H9 (cell line): Measurements from ENCODE around the gene DTWD1. TPM values are rescaled to one million over a fixed set of nuclear protein-coding genes. Genes with fewer than 3 reads are reported as not detected.

Experiments
- DNase-seq: peaks from one replicate; pipeline ENCODE4 v3.0.0-alpha.2; 2017
- H2AFZ ChIP-seq: one replicate; pipeline ENCODE4 v1.6.1; 2013; ENCODE audit warnings: mild to moderate bottlenecking, low read length, control low read depth, moderate library complexity
- H2AK5ac ChIP-seq: 2 replicates; pipeline ENCODE4 v1.6.1; 2013; ENCODE audit warnings: low read length, control low read depth, mixed read lengths; ENCODE audit not compliant: insufficient read length
- H2BK120ac ChIP-seq: one replicate; pipeline ENCODE4 v1.6.1; 2013; ENCODE audit warnings: low read depth, mild to moderate bottlenecking, low read length, control low read depth, inconsistent platforms; ENCODE audit not compliant: poor library complexity, severe bottlenecking
- H2BK12ac ChIP-seq: 2 replicates; pipeline ENCODE4 v1.6.1; 2013; ENCODE audit warnings: low read length, control low read depth, mixed read lengths, low read depth; ENCODE audit not compliant: insufficient read length
- H2BK15ac ChIP-seq: 2 replicates; pipeline ENCODE4 v1.6.1; 2013; ENCODE audit warnings: low read depth, low read length, control low read depth
- H2BK20ac ChIP-seq: one replicate; pipeline ENCODE4 v1.6.1; 2013; ENCODE audit warnings: low read depth, mild to moderate bottlenecking, low read length, control low read depth, inconsistent platforms; ENCODE audit not compliant: poor library complexity, severe bottlenecking
- H2BK5ac ChIP-seq: 2 replicates; pipeline ENCODE4 v1.6.1; 2013; ENCODE audit warnings: low read length, control low read depth, mixed read lengths; ENCODE audit not compliant: insufficient read length
- H3K14ac ChIP-seq: 2 replicates; pipeline ENCODE4 v1.6.1; 2013; ENCODE audit warnings: low read length, control low read depth; ENCODE audit not compliant: insufficient read depth
- H3K18ac ChIP-seq: 2 replicates; pipeline ENCODE4 v1.6.1; 2013; ENCODE audit warnings: low read depth, mild to moderate bottlenecking, mixed read lengths, low read length, control low read depth; ENCODE audit not compliant: insufficient read length
- H3K23ac ChIP-seq: 2 replicates; pipeline ENCODE4 v1.6.1; 2013; ENCODE audit warnings: low read length, control low read depth, mixed read lengths, low read depth; ENCODE audit not compliant: insufficient read length
- H3K23me2 ChIP-seq: 2 replicates; pipeline ENCODE4 v1.6.1; 2013; ENCODE audit warnings: low read depth, mild to moderate bottlenecking, mixed read lengths, low read length, control low read depth; ENCODE audit not compliant: insufficient read length, poor library complexity, severe bottlenecking
- H3K27ac ChIP-seq: 2 replicates; pipeline ENCODE4 v1.5.1; 2013; ENCODE audit warnings: low read length, control low read depth, mixed read lengths, low read depth; ENCODE audit not compliant: insufficient read length
- H3K27me3 ChIP-seq: 2 replicates; pipeline ENCODE4 v1.6.1; 2013; ENCODE audit warnings: low read length, control low read depth, inconsistent platforms; ENCODE audit not compliant: insufficient read depth
- H3K4ac ChIP-seq: 2 replicates; pipeline ENCODE4 v1.6.1; 2013; ENCODE audit warnings: low read depth, mild to moderate bottlenecking, control low read depth, inconsistent platforms, low read length, moderate library complexity
- H3K4me1 ChIP-seq: 2 replicates; pipeline ENCODE4 v1.6.1; 2013; ENCODE audit warnings: low read length, control low read depth, inconsistent platforms; ENCODE audit not compliant: insufficient read depth
- H3K4me2 ChIP-seq: 2 replicates; pipeline ENCODE4 v1.6.1; 2013; ENCODE audit warnings: low read length, control low read depth, mixed read lengths; ENCODE audit not compliant: insufficient read length, insufficient read depth
- H3K56ac ChIP-seq: 2 replicates; pipeline ENCODE4 v1.6.1; 2013; ENCODE audit warnings: low read depth, mild to moderate bottlenecking, mixed read lengths, low read length, control low read depth; ENCODE audit not compliant: insufficient read length
- H3K79me1 ChIP-seq: 2 replicates; pipeline ENCODE4 v1.6.1; 2013; ENCODE audit warnings: low read depth, mild to moderate bottlenecking, moderate library complexity, low read length, control low read depth, inconsistent platforms; ENCODE audit not compliant: insufficient read depth, poor library complexity, severe bottlenecking
- H3K79me2 ChIP-seq: 2 replicates; pipeline ENCODE4 v1.6.1; 2013; ENCODE audit warnings: low read length, control low read depth, inconsistent platforms; ENCODE audit not compliant: insufficient read depth
- H3K9ac ChIP-seq: 2 replicates; pipeline ENCODE4 v1.6.1; 2013; ENCODE audit warnings: low read length, control low read depth, mixed read lengths; ENCODE audit not compliant: insufficient read length; ENCODE audit errors: extremely low read depth
- H3K9me3 ChIP-seq: one replicate; pipeline ENCODE4 v1.6.1; 2013; ENCODE audit warnings: low read depth, low read length, inconsistent platforms; ENCODE audit not compliant: control insufficient read depth
- H3T11ph ChIP-seq: one replicate; pipeline ENCODE4 v1.6.1; 2013; ENCODE audit warnings: mild to moderate bottlenecking, low read length, control low read depth, inconsistent platforms
- H4K20me1 ChIP-seq: one replicate; pipeline ENCODE4 v1.6.1; 2013; ENCODE audit not compliant: control insufficient read depth, insufficient read length, insufficient read depth
- H4K5ac ChIP-seq: 2 replicates; pipeline ENCODE4 v1.6.1; 2013; ENCODE audit warnings: low read depth, mild to moderate bottlenecking, mixed read lengths, low read length, control low read depth; ENCODE audit not compliant: insufficient read length
- H4K8ac ChIP-seq: replicated peaks from 2 replicates; pipeline ENCODE4 v1.6.1; 2013; ENCODE audit warnings: low read length, control low read depth, mixed read lengths, low read depth; ENCODE audit not compliant: insufficient read length
- H4K91ac ChIP-seq: 2 replicates; pipeline ENCODE4 v1.6.1; 2013; ENCODE audit warnings: low read depth, mild to moderate bottlenecking, moderate library complexity, mixed read lengths, low read length, control low read depth; ENCODE audit not compliant: insufficient read length
- H3K27ac Mint-ChIP-seq, 3 experiments: 2 replicates in 2 of 3; 3 replicates in 1 of 3; pipeline ENCODE4 v1.8.0; 2020 to 2021; ENCODE audit warnings: mixed read lengths in 3 of 3, mild to moderate bottlenecking in 1 of 3, moderate library complexity in 1 of 3
- H3K27me3 Mint-ChIP-seq: 2 replicates; pipeline ENCODE4 v1.8.0; 2021; ENCODE audit warnings: low read depth, mild to moderate bottlenecking, moderate library complexity, mixed read lengths
- H3K36me3 Mint-ChIP-seq, 3 experiments: 2 replicates in 2 of 3; 3 replicates in 1 of 3; pipeline ENCODE4 v1.8.0; 2020 to 2021; ENCODE audit warnings: low read depth in 3 of 3, mixed read lengths in 3 of 3; ENCODE audit not compliant: insufficient read depth in 1 of 3
- H3K4me1 Mint-ChIP-seq, 2 experiments: 2 replicates each; pipeline ENCODE4 v1.8.0; 2020; ENCODE audit warnings: mixed read lengths in 2 of 2
- H3K4me3 Mint-ChIP-seq, 2 experiments: 2 replicates in 1 of 2; 3 replicates in 1 of 2; pipeline ENCODE4 v1.8.0; 2020 to 2021; ENCODE audit warnings: mild to moderate bottlenecking in 2 of 2, mixed read lengths in 2 of 2, moderate library complexity in 1 of 2
- H3K9me3 Mint-ChIP-seq, 2 experiments: 2 replicates in 1 of 2; 3 replicates in 1 of 2; pipeline ENCODE4 v1.8.0; 2020; ENCODE audit warnings: mild to moderate bottlenecking in 2 of 2, mixed read lengths in 2 of 2, moderate library complexity in 1 of 2
- WGBS: extraction: QIAGEN DNeasy Blood & Tissue Kit; methylation state at CpG from one replicate; pipeline ENCODE4 v1.1.7; 2013; ENCODE audit warnings: missing lambda C conversion rate, low lambda C conversion rate, mixed read lengths; ENCODE audit not compliant: insufficient read length; ENCODE audit errors: extremely low coverage; 5-methylcytosine and 5-hydroxymethylcytosine counted together
- total RNA-seq: library from RNA; stranded (reverse); gene quantifications from 2 replicates; pipeline ENCODE4 v1.2.1, GENCODE V29; 2021
- TF ChIP-seq, protein P1 (sequence below): fragments of 200-600 bp; sonication (generic); conservative IDR thresholded peaks from 3 replicates; pipeline ENCODE4 v1.8.0; 2021; ENCODE audit warnings: antibody characterized with exemption, mild to moderate bottlenecking

DTWD1 gene
- total RNA-seq, 1 experiment from 2014 or later: 26.7 TPM

- Histone ChIP-seq H3K27ac (no peak overlapping the region), H3K4ac (no peak overlapping the region), H3K4me2 (no peak overlapping the region), H2AK5ac (no peak overlapping the region), H2BK120ac (no peak overlapping the region), H4K91ac (no peak overlapping the region), H3K18ac (no peak overlapping the region), H2BK12ac (no peak overlapping the region), H2BK5ac (no peak overlapping the region), H3K9ac (no peak overlapping the region), H3K14ac (no peak overlapping the region), H3T11ph (no peak overlapping the region), H4K20me1 (no peaks in the 10 kb centered on the region), H3K23me2 (no peaks in the 10 kb centered on the region), H4K5ac (no peak overlapping the region), H3K4me1 (no peaks in the 10 kb centered on the region), H4K8ac (no peak overlapping the region), H3K27me3 (no peaks in the 10 kb centered on the region), H3K9me3 (peaks cover 4% of the 10 kb centered on the region), H3K56ac (no peak overlapping the region), H3K23ac (no peak overlapping the region), H2BK20ac (no peak overlapping the region), H3K79me2 (0 out of 2 replicates have a peak, but pooled peaks cover 3% of the 10 kb centered on the region), H3K79me1 (peaks cover 5% of the 10 kb centered on the region), H2BK15ac (no peak overlapping the region), H2AFZ (no peak overlapping the region)
- no CpG with 5 or more reads among the region's 1 CpG for WGBS
- Mint-ChIP-seq H3K4me3 (no peak overlapping the region), H3K36me3 (peaks cover 21 to 51% (median 50%) of the 10 kb centered on the region in 3 experiments), H3K27ac (no peak overlapping the region), H3K4me1 (peaks cover 6 to 7% of the 10 kb centered on the region in 2 experiments), H3K9me3 (peaks cover 10 to 13% of the 10 kb centered on the region in 2 experiments; a peak in 3 of 5 replicates), H3K27me3 (no peaks in the 10 kb centered on the region)
- DNase-seq: no peak
- TF ChIP-seq, protein P1, sequence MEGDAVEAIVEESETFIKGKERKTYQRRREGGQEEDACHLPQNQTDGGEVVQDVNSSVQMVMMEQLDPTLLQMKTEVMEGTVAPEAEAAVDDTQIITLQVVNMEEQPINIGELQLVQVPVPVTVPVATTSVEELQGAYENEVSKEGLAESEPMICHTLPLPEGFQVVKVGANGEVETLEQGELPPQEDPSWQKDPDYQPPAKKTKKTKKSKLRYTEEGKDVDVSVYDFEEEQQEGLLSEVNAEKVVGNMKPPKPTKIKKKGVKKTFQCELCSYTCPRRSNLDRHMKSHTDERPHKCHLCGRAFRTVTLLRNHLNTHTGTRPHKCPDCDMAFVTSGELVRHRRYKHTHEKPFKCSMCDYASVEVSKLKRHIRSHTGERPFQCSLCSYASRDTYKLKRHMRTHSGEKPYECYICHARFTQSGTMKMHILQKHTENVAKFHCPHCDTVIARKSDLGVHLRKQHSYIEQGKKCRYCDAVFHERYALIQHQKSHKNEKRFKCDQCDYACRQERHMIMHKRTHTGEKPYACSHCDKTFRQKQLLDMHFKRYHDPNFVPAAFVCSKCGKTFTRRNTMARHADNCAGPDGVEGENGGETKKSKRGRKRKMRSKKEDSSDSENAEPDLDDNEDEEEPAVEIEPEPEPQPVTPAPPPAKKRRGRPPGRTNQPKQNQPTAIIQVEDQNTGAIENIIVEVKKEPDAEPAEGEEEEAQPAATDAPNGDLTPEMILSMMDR: no peak
These were observed 6.6 kb downstream of the DTWD1 start for GRCh38 chr15:49627407-49627877.
